Karpas-422 (cell line): Measurements from ENCODE around the gene RAET1E. TPM values are rescaled to one million over a fixed set of nuclear protein-coding genes. Genes with fewer than 3 reads are reported as not detected.
"Not testable (repeated sequence)": the region's sequence is repeated elsewhere in the genome, so short reads cannot be mapped to it uniquely, and the experiment has no call there.

Experiments
- DNase-seq: peaks from one replicate; pipeline ENCODE4 v3.0.0-alpha.2; 2015
- H2AFZ ChIP-seq: fragments of 200-600 bp; sonication (generic); 2 replicates; pipeline ENCODE4 v1.6.1; 2014; ENCODE audit warnings: antibody characterized with exemption, low read length, mixed read lengths
- H3K27ac ChIP-seq: fragments of 200-600 bp; sonication (generic); 2 replicates; pipeline ENCODE4 v1.5.1; 2014; ENCODE audit warnings: mild to moderate bottlenecking, low read length, moderate library complexity
- H3K27me3 ChIP-seq: fragments of 200-600 bp; sonication (generic); 2 replicates; pipeline ENCODE4 v1.6.1; 2014; ENCODE audit warnings: low read length, mixed read lengths
- H3K36me3 ChIP-seq: fragments of 200-600 bp; sonication (generic); 2 replicates; pipeline ENCODE4 v1.6.1; 2014; ENCODE audit warnings: low read length, mixed read lengths; ENCODE audit not compliant: insufficient read depth
- H3K4me1 ChIP-seq: fragments of 200-600 bp; sonication (generic); 2 replicates; pipeline ENCODE4 v1.6.1; 2014; ENCODE audit warnings: mild to moderate bottlenecking, low read length, mixed read lengths
- H3K4me2 ChIP-seq: fragments of 200-600 bp; sonication (generic); 2 replicates; pipeline ENCODE4 v1.6.1; 2014; ENCODE audit warnings: low read length, low read depth, mild to moderate bottlenecking; ENCODE audit not compliant: poor library complexity, severe bottlenecking
- H3K4me3 ChIP-seq: fragments of 200-600 bp; sonication (generic); 2 replicates; pipeline ENCODE4 v1.5.1; 2014; ENCODE audit warnings: mild to moderate bottlenecking, antibody characterized with exemption, low read length, mixed read lengths
- H3K79me2 ChIP-seq: fragments of 200-600 bp; sonication (generic); 2 replicates; pipeline ENCODE4 v1.6.1; 2014; ENCODE audit warnings: mild to moderate bottlenecking, low read length, mixed read lengths
- H3K9ac ChIP-seq: fragments of 200-600 bp; sonication (generic); 2 replicates; pipeline ENCODE4 v1.6.0; 2014; ENCODE audit warnings: low read length
- H3K9me2 ChIP-seq: fragments of 200-600 bp; sonication (generic), shearing (Covaris generic); replicated peaks from 2 replicates; pipeline ENCODE4 v1.6.0; 2014; ENCODE audit warnings: mild to moderate bottlenecking, low read length, moderate library complexity; ENCODE audit not compliant: insufficient read depth
- H3K9me3 ChIP-seq: fragments of 300-700, 200-600 bp; sonication (generic); 2 replicates; pipeline ENCODE4 v1.6.1; 2014; ENCODE audit warnings: low read length, mixed read lengths
- H4K20me1 ChIP-seq: fragments of 200-600 bp; sonication (generic); 2 replicates; pipeline ENCODE4 v1.6.1; 2014; ENCODE audit warnings: mild to moderate bottlenecking, antibody characterized with exemption, low read length, low read depth; ENCODE audit not compliant: insufficient read depth
- total RNA-seq: library from RNA; depleted of rRNA; stranded (reverse); fragments of >200 nt; shearing (Covaris generic); gene quantifications from 2 replicates; pipeline ENCODE4 v1.2.3, GENCODE V29; 2014; ENCODE audit warnings: low replicate concordance

The RAET1E gene
- total RNA-seq, 1 experiment from 2014 or later = not detected

DNA sequence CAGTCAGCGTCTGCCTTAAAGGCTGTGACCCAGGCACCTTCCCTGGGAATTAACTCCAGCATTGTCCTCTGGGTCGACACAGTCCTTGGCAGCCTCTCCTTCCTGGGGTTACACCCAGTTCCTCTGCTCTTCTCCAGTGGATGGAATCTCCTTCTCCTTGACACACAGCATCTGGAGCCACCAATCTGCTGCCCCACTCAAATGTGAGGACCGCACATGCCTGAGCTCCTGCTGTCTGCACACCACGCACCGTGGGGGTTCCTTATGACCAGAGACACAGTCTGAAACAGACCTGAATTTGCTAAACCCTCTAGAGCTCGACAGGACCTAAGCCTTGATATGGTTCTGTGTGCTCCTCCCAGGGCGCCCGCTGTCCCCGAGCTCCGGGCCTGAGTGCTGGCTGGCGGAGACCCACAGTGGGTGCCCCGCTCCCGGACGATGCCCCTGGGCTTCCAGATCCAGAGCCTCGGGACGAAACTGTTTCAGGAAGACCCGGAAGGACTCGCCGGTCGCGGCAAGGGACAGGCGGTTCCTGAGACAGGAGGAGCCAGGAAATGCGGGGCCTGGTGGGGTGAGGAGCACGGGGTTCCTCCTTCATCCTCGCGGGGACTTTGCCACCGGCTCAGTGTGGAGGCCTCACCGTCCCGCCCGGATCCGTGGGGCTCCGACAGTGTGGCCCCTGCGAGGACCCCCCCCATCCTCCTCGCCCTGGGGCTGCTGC is 27.5 kb upstream of the RAET1E start:
- H3K27ac ChIP-seq = no peak overlapping the region
- peaks cover 15% of the 10 kb centered on the region for H3K4me1 ChIP-seq
- no peaks in the 10 kb centered on the region for H3K36me3 ChIP-seq
- no peak overlapping the region for H2AFZ ChIP-seq
- no peak overlapping the region for H3K4me2 ChIP-seq
- H4K20me1 ChIP-seq = 0 out of 2 replicates have a peak, but pooled peaks cover 2% of the 10 kb centered on the region
- DNase-seq = peak; percentile 29
- no peak overlapping the region for H3K9ac ChIP-seq
- H3K9me2 ChIP-seq = no peaks in the 10 kb centered on the region
- H3K79me2 ChIP-seq = no peaks in the 10 kb centered on the region
- no peaks in the 10 kb centered on the region for H3K9me3 ChIP-seq
- no peak overlapping the region for H3K4me3 ChIP-seq
- no peaks in the 10 kb centered on the region for H3K27me3 ChIP-seq

DNA sequence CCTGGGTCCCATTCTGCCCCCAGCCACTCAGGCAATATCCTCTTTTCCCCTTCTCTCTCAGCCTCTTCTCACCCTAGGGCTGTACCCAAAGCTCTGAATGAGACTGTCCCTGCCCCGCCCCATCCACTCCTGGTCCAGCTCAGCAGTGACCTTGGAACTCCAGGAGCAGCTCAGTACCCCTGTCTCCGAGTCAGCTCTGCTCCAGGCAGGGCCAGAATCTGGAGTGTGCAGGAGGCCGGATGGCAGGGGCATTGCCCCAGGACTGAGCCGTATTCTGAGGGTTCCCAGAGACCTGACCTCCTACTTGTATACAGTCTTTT is 27.0 kb upstream of the RAET1E start:
- Histone ChIP-seq H3K27me3 (no peaks in the 10 kb centered on the region), H2AFZ (no peak overlapping the region), H3K4me2 (no peak overlapping the region), H3K9me2 (no peaks in the 10 kb centered on the region), H3K9me3 (no peaks in the 10 kb centered on the region), H3K79me2 (no peaks in the 10 kb centered on the region), H3K9ac (no peak overlapping the region), H4K20me1 (0 out of 2 replicates have a peak, but pooled peaks cover 2% of the 10 kb centered on the region), H3K4me3 (no peak overlapping the region), H3K27ac (no peak overlapping the region), H3K36me3 (no peaks in the 10 kb centered on the region), H3K4me1 (peaks cover 15% of the 10 kb centered on the region)
- peak; percentile 26 for DNase-seq

- H3K4me3 ChIP-seq = no peak overlapping the region
- no peaks in the 10 kb centered on the region for H3K27me3 ChIP-seq
- H4K20me1 ChIP-seq = 0 out of 2 replicates have a peak, but pooled peaks cover 2% of the 10 kb centered on the region
- H3K9me3 ChIP-seq = no peaks in the 10 kb centered on the region
- no peak overlapping the region for H3K27ac ChIP-seq
- peaks cover 15% of the 10 kb centered on the region for H3K4me1 ChIP-seq
- H2AFZ ChIP-seq = no peak overlapping the region
- no peaks in the 10 kb centered on the region for H3K9me2 ChIP-seq
- H3K79me2 ChIP-seq = no peaks in the 10 kb centered on the region
- H3K4me2 ChIP-seq = no peak overlapping the region
- no peak overlapping the region for H3K9ac ChIP-seq
- DNase-seq = peak; percentile 37
- no peaks in the 10 kb centered on the region for H3K36me3 ChIP-seq
Measured at GRCh38 chr6:149924206-149924932, 26.5 kb upstream of the RAET1E start.

DNA sequence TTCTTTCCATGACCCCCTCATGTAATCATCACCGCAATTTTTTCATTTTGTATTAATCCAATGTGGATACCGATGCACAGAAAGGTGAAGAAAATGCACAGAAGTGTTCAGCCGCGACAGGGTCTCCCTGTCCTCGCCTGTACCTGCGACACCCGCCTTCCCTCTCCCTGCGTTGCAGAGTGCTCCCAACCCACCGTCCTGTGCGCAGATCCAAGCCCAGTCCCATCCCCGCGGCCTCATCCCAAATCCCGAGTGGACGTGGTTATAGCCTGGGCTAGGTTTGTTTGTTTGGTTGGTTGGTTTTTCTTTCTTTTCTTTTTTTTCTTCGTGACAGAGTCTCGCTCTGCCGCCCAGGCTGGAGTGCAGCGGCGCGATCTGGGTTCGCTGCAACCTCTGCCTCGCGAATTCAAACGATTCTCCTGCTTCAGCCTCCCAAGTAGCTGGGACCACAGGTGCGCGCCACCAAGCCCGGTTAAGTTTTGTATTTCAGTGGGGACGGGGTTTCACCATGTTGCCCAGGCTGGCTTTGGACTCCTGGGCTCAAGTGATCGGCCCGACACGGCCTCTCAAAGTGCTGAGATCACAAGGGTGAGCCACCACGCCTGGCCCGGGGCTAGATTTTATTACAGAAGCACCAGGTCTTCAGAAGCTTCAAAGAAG is 25.5 kb upstream of the RAET1E start:
- DNase-seq = no peak
- no peaks in the 10 kb centered on the region for H3K9me3 ChIP-seq
- H2AFZ ChIP-seq = no peak overlapping the region; the same call in 1 of the 2 replicates
- H4K20me1 ChIP-seq = 0 out of 2 replicates have a peak, but pooled peaks cover 2% of the 10 kb centered on the region
- peak overlapping the region; percentile 69 for H3K4me2 ChIP-seq
- no peaks in the 10 kb centered on the region for H3K36me3 ChIP-seq
- no peak overlapping the region for H3K27ac ChIP-seq
- H3K79me2 ChIP-seq = no peaks in the 10 kb centered on the region
- H3K27me3 ChIP-seq = no peaks in the 10 kb centered on the region
- no peaks in the 10 kb centered on the region for H3K9me2 ChIP-seq
- peak overlapping the region; percentile 34; the same call in 1 of the 2 replicates for H3K4me3 ChIP-seq
- no peak overlapping the region for H3K9ac ChIP-seq
- peaks cover 15% of the 10 kb centered on the region for H3K4me1 ChIP-seq

DNA sequence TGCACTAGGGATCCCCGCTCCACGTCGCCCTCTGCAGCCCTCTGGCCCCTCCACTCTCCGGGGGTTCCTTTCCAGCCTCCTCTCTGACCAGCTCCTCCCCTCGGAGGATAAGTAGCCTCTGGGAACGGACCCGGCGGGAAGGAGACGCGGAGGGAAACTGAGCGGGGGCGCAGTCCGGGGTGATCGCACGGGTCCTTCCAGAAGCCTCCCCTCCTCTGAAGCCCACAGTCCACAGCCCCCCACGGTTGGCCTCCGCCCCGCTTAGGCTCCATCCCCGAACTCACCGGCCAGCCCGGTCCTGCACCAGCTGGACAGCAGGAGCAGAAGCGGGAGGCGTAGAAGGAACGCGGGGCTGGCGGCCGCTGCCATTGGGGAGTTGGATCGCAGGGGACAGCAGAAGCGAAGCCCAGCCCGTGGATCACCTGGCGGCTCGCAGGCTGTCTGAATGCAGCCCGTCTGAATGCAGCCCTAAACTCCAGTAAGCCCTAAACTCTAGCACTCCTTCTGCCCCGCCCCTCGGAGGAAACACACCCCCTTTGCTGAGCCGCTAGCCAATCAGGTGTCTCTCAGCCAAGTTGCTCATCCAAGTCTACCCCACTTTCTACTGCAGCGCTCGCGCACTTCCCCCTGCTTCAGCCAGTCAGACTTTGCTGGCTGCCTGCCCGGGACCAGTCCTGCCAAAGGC is 24.9 kb upstream of the RAET1E start, which contains the start of gene RAET1G:
RAET1G (minus strand) TSS at position 480 of the 685 bp plus-strand sequence; CDS start at position 369, 111 bp downstream.
- DNase-seq = peak; percentile 95
- 0 out of 2 replicates have a peak within 1 kb of the TSS, but pooled peaks have one; percentile 32 for H3K9ac ChIP-seq
- no peaks in the 10 kb centered on the region for H3K9me3 ChIP-seq
- H4K20me1 ChIP-seq = 0 out of 2 replicates have a peak, but pooled peaks cover 2% of the 10 kb centered on the region
- no peak within 1 kb of the TSS; the same call in 1 of the 2 replicates for H2AFZ ChIP-seq
- H3K27me3 ChIP-seq = no peaks in the 10 kb centered on the region
- H3K36me3 ChIP-seq = no peaks in the 10 kb centered on the region
- H3K9me2 ChIP-seq = no peaks in the 10 kb centered on the region
- peaks cover 15% of the 10 kb centered on the region for H3K4me1 ChIP-seq
- H3K4me3 ChIP-seq = peak within 1 kb of the TSS; percentile 51; the same call in 1 of the 2 replicates
- H3K27ac ChIP-seq = no peak within 1 kb of the TSS
- peak within 1 kb of the TSS; percentile 69 for H3K4me2 ChIP-seq
- no peaks in the 10 kb centered on the region for H3K79me2 ChIP-seq

DNA sequence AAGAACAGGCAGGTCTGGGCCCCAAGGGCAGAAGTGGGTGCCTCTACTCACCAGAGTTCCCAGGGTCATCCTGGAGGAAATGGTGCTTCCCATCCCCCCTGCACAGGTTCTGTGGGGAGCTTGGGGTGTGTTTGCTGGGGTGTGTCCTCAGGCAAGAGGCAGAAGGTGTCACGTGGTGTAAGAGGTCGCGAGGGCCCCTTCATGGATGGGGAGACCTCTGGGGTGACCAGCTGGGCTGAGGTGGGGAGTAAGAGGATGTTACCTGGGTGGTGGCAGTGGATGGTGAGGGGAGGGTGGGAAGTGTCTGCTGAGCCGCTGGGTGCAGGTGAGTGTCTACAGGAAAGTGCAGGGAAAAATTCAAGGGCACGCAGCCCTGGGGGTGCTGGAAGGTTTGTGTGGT is 24.2 kb upstream of the RAET1E start:
- not testable (repeated sequence) for DNase-seq, H3K4me2 ChIP-seq, H3K27me3 ChIP-seq, H3K27ac ChIP-seq, H3K79me2 ChIP-seq, H3K9me3 ChIP-seq, H3K9me2 ChIP-seq, H3K4me3 ChIP-seq, H2AFZ ChIP-seq, H3K9ac ChIP-seq, H4K20me1 ChIP-seq, H3K36me3 ChIP-seq
- peaks cover 15% of the 10 kb centered on the region for H3K4me1 ChIP-seq

GRCh38 chr6:149921361-149921760 is 23.4 kb upstream of the RAET1E start:
- 0 out of 2 replicates have a peak, but pooled peaks cover 2% of the 10 kb centered on the region for H4K20me1 ChIP-seq
- peak; percentile 35 for DNase-seq
- H3K27me3 ChIP-seq = no peaks in the 10 kb centered on the region
- H3K9me2 ChIP-seq = no peaks in the 10 kb centered on the region
- no peak overlapping the region for H3K9ac ChIP-seq
- H3K4me3 ChIP-seq = no peak overlapping the region
- H2AFZ ChIP-seq = no peak overlapping the region
- no peaks in the 10 kb centered on the region for H3K36me3 ChIP-seq
- no peaks in the 10 kb centered on the region for H3K9me3 ChIP-seq
- no peak overlapping the region for H3K4me2 ChIP-seq
- H3K27ac ChIP-seq = no peak overlapping the region
- H3K4me1 ChIP-seq = peaks cover 13% of the 10 kb centered on the region
- no peaks in the 10 kb centered on the region for H3K79me2 ChIP-seq
